Thyroid gland (tissue), 4 donors: ENCODE results near the gene DOCK2. TPM values are rescaled to one million over a fixed set of nuclear protein-coding genes. Genes with fewer than 3 reads are reported as not detected.

ENCODE experiments used
- DNase-seq, 2 donors: peaks; one replicate each; pipeline ENCODE4 v3.0.0-alpha.2; 2019
- H3K27ac ChIP-seq, 3 donors: fragments of 200-600 bp; sonication (generic); 1 replicate in 2 of 3; 2 replicates in 1 of 3; pipeline ENCODE4 v1.5.1; 2016 to 2019; ENCODE audit warnings: mild to moderate bottlenecking in 1 of 3, moderate library complexity in 1 of 3
- H3K27me3 ChIP-seq: fragments of 200-600 bp; sonication (generic); one replicate; pipeline ENCODE4 v1.5.1; 2019
- H3K36me3 ChIP-seq, 2 donors: fragments of 200-600 bp; sonication (generic); one replicate each; pipeline ENCODE4 v1.5.1; 2016 to 2019
- H3K4me1 ChIP-seq, 2 donors: fragments of 200-600 bp; sonication (generic); one replicate each; pipeline ENCODE4 v1.5.1; 2017 to 2019
- H3K4me3 ChIP-seq, 3 donors: fragments of 200-600 bp; sonication (generic); replicated peaks in 1 of 3; 1 replicate in 2 of 3; 2 replicates in 1 of 3; pipeline ENCODE4 v1.5.1; 2016; ENCODE audit warnings: mild to moderate bottlenecking in 1 of 3
- H3K9me3 ChIP-seq: fragments of 200-600 bp; sonication (generic); one replicate; pipeline ENCODE4 v1.5.1; 2017
- CTCF ChIP-seq, 6 experiments: fragments of 200-600 bp in 3 of 6; fragments of 450-650 bp in 3 of 6; sonication (generic) in 3 of 6; IDR thresholded peaks; one replicate each; pipeline ENCODE4 v1.5.1; 2016 to 2019; ENCODE audit warnings: antibody characterized with exemption in 6 of 6, mild to moderate bottlenecking in 2 of 6, inconsistent platforms in 1 of 6, moderate library complexity in 1 of 6
- POLR2A ChIP-seq, 2 donors: fragments of 450-650 bp; IDR thresholded peaks; one replicate each; pipeline ENCODE4 v1.6.1; 2017; ENCODE audit warnings: antibody characterized with exemption in 2 of 2, mild to moderate bottlenecking in 2 of 2, moderate library complexity in 1 of 2
- WGBS, 2 donors: methylation state at CpG; one replicate each; pipeline ENCODE4 v1.1.5; 2017; 5-methylcytosine and 5-hydroxymethylcytosine counted together
- intact Hi-C: fragments of 100-400 bp; cut with DNase I; formaldehyde crosslinking; loops from one replicate; pipeline ENCODE4 v1.15.1; 2023
- total RNA-seq, 4 donors: library from RNA; depleted of rRNA; stranded (reverse); fragments of >200 nt; gene quantifications; one replicate each; pipeline ENCODE4 v1.2.3, GENCODE V29; 2016

Gene DOCK2
- total RNA-seq, 4 donors from 2014 or later = 4.3 to 14.1 (median 8.6) TPM

- Histone ChIP-seq H3K36me3 (no peaks in the 10 kb centered on the region), H3K27me3 (no peaks in the 10 kb centered on the region), H3K4me3 (no peak overlapping the region), H3K27ac (no peak overlapping the region), H3K9me3 (no peaks in the 10 kb centered on the region), H3K4me1 (no peaks in the 10 kb centered on the region)
- TF ChIP-seq POLR2A (IDR thresholded peaks at IDR 0.05) (no peak), CTCF (IDR thresholded peaks at IDR 0.05) (no peak)
- no peak for DNase-seq
- intact Hi-C loops = no loop called here
- WGBS, 2 donors = 86 to 91% methylated on average over 4 of the region's 4 CpGs
Observed at GRCh38 chr5:169791251-169791650, 154.2 kb downstream of the DOCK2 start.

DNA sequence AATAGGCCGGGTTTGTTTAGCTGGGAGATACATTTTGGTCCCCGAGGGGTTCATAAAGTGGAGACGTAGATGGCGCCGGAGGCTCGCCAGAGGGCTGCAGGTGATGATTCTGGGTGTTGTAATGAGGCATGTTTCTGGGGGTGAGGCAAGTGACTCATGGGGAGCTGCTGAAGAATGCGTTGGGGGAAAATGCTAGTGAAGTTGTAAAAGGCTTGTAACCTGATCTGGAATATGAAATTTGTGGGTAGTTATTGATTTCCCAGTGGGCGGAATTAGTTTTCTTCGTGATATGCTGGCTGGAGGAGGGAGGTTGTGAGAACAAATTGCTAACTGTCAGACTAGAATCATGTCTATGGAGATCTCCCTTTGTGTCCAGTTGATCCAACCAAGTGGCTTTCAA is 158.3 kb downstream of the DOCK2 start:
- no peaks in the 10 kb centered on the region for H3K4me1 ChIP-seq
- WGBS, 2 donors = 87 to 90% methylated on average over 9 of the region's 9 CpGs
- intact Hi-C loops = no loop called here
- no peak for DNase-seq
- no peak overlapping the region for H3K4me3 ChIP-seq
- no peaks in the 10 kb centered on the region for H3K36me3 ChIP-seq
- no peak overlapping the region for H3K27ac ChIP-seq
- no peaks in the 10 kb centered on the region for H3K9me3 ChIP-seq
- H3K27me3 ChIP-seq = no peaks in the 10 kb centered on the region
- no peak for TF ChIP-seq CTCF (IDR thresholded peaks at IDR 0.05)
- TF ChIP-seq POLR2A (IDR thresholded peaks at IDR 0.05) = no peak

DNA sequence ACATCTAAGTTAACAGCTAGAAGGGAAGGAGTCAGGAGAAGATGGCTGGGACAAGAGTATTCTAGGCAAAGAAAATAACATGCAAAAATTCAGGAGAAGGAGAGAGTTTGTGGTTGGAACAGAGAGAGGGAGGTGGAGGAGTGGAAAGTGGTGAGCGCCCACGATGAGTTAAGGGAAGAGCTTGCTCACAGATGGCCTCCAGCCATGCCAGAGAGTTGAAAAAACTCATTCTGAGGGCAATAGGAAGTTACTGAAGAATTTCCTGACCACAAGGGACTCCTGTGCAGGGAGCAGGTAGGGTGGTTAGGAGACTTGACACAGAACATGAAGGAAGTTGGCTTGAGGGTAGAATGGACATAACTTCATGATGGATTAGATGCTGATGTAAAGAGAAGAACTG is 159.7 kb downstream of the DOCK2 start:
- Histone ChIP-seq H3K36me3 (no peaks in the 10 kb centered on the region), H3K27ac (no peak overlapping the region), H3K4me1 (no peaks in the 10 kb centered on the region), H3K9me3 (no peaks in the 10 kb centered on the region), H3K4me3 (no peak overlapping the region), H3K27me3 (no peaks in the 10 kb centered on the region)
- intact Hi-C loops = no loop called here
- no peak for DNase-seq
- TF ChIP-seq POLR2A (IDR thresholded peaks at IDR 0.05) = no peak
- 84 to 92% methylated on average over 2 of the region's 2 CpGs for WGBS, 2 donors

GRCh38 chr5:169797577-169797976 is 160.5 kb downstream of the DOCK2 start:
- no peaks in the 10 kb centered on the region for H3K36me3 ChIP-seq
- H3K27me3 ChIP-seq = no peaks in the 10 kb centered on the region
- no peaks in the 10 kb centered on the region for H3K9me3 ChIP-seq
- no peak overlapping the region for H3K27ac ChIP-seq
- no peak for DNase-seq
- H3K4me3 ChIP-seq = no peak overlapping the region
- 71 to 90% methylated on average over 2 of the region's 2 CpGs for WGBS, 2 donors
- intact Hi-C loops = no loop called here
- no peak for TF ChIP-seq CTCF (IDR thresholded peaks at IDR 0.05)
- no peak for TF ChIP-seq POLR2A (IDR thresholded peaks at IDR 0.05)
- H3K4me1 ChIP-seq = no peaks in the 10 kb centered on the region

DNA sequence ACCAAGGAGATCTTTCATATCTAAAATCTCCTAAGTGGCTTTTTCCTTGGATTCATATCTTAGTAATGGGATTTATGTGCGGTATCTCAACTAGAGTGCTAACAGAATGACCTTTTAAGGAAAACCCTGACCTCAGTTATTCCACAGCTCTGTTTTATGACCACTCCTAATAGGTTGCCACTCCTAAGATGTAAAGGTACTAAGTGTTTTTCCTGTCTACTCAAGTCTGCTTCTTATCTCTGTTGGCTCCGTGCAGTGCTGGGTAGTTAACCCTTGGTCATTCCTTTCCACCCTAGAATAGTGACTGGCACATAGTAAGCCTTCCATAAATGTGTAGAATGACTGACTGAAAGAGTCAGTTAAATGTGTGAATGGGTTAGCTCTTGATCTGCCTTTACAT is 161.4 kb downstream of the DOCK2 start:
- Histone ChIP-seq H3K36me3 (no peaks in the 10 kb centered on the region), H3K9me3 (no peaks in the 10 kb centered on the region), H3K27me3 (no peaks in the 10 kb centered on the region), H3K4me1 (no peaks in the 10 kb centered on the region), H3K4me3 (no peak overlapping the region), H3K27ac (no peak overlapping the region)
- intact Hi-C loops = no loop called here
- TF ChIP-seq POLR2A (IDR thresholded peaks at IDR 0.05) (no peak), CTCF (IDR thresholded peaks at IDR 0.05) (no peak)
- WGBS, 2 donors = 58 to 60% methylated on average over 2 of the region's 2 CpGs
- DNase-seq = no peak
